HG03378 (cell line): ENCODE data around the gene CDH12.
"Not testable (repeated sequence)": the region's sequence is repeated elsewhere in the genome, so short reads cannot be mapped to it uniquely, and the experiment has no call there.

Source experiments
- ATAC-seq: cut with Tn5 transposase; IDR thresholded peaks from one replicate; pipeline ENCODE4 v1.9.1; 2021; ENCODE audit warnings: mild to moderate bottlenecking, moderate library complexity; ENCODE audit not compliant: unreplicated experiment

CDH12 gene

GRCh38 chr5:22169226-22169625, 683.9 kb downstream of the CDH12 start:
- not testable (repeated sequence) for ATAC-seq

- ATAC-seq: not testable (repeated sequence)
These were observed 684.4 kb downstream of the CDH12 start for GRCh38 chr5:22168704-22169103.

- ATAC-seq: not testable (repeated sequence)
These were observed 687.2 kb downstream of the CDH12 start for GRCh38 chr5:22165931-22166330.

DNA sequence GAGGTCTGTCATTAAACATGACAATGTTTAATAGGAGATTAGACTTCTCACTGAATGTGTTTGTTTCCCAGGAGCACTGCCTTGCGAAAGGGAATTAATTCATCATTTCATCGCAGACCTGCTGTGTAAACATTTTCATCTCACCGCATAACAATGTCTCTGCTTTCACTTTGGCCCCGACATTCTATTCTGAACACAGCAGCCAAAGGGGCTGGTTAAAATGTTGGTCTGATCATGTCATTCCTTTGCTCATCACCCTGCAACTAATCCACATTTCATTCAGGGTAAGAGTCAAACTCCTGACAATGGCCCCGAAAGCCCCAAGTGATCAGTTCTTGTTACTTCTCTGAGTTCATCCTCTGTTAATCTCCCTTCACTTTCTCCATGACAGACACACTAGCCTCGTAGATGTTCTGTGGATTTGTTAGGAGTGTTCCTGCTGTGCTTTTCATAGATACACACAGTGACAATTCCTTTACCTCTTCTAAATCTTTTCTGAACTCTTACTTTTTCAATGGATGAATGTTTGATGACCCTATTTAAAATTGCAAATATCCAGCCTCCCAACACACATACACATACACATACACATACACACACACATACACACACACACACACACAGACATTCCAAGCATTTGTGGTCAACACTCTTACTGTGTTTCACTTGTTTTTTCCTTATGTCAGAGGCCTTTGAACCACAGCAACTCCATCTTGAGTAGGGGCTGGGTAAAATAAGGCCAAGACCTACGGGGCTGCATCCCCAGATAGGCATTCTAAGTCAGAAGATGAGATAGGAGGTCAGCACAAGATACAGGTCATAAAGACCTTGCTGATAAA, 688.0 kb downstream of the CDH12 start:
- not testable (repeated sequence) for ATAC-seq

- not testable (repeated sequence) for ATAC-seq
These were observed 696.2 kb downstream of the CDH12 start for GRCh38 chr5:22156953-22157352.

- ATAC-seq: not testable (repeated sequence)
These were observed 698.4 kb downstream of the CDH12 start for GRCh38 chr5:22154779-22155178.

DNA sequence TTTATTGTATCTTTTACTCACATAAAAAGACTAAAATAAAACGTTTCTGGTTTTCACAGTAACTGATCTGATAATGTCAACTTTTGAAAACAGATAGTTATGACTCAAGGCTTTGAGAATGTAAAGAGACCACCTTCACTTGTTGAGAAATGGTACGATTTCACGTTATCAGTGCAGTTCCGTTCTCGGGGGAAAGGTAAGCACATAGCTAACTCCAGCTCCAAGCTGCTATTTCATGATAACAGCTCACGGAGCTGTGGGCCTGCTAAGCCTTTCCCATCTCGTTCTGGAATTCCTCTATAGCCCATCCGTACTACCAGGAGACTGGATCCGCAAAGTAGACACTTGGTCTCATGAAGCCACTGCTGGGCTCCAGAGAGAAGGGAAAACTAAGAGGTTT, 701.3 kb downstream of the CDH12 start:
- ATAC-seq: not testable (repeated sequence)

DNA sequence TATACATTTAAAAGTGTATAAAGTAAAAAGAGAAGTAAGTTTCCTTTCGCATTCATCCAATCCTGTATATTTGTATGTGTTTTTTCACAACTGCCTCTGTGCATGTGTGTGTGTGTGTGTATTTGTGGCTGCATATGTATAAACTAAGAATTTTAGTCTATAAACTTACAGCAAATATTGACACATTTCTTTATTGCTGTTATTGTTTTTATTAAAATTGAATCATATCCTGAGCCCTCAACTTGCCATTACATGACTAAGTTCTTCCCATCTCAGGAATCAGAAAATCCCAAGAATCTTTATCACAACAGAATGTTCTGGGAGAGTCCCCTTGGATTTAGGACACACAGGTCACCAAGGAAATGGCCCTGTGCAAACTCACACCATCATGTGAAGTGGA, 712.7 kb downstream of the CDH12 start:
- ATAC-seq: not testable (repeated sequence)

DNA sequence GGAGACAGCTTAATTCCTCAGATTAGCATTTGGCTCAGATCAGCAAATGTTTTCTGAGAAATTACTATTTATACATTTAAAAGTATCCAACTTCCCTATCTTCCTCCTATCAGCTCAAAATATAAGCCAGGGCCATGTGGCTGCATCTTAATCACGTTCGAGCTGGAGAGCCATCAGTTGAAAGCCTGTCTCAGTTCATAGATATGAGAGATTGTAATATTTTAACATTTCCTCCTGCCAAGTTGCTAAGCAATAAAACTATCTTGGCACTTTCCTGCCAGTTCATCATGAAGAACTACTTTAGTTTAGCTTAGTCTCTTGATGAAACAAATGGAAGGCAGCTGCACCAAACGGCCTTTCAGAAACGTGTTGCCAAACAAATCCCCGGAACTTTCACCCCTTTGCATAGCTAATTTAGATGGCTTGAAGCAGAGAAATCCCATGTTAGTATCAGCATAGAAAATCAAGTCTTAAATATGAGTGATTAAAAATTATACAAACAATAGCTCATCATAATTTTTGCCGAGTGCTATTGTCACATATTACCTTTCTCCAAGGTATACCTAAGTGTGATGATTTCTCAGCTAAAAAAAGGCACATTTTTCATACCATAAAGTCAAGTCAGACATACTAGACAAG, 713.4 kb downstream of the CDH12 start:
- ATAC-seq: not testable (repeated sequence)

DNA sequence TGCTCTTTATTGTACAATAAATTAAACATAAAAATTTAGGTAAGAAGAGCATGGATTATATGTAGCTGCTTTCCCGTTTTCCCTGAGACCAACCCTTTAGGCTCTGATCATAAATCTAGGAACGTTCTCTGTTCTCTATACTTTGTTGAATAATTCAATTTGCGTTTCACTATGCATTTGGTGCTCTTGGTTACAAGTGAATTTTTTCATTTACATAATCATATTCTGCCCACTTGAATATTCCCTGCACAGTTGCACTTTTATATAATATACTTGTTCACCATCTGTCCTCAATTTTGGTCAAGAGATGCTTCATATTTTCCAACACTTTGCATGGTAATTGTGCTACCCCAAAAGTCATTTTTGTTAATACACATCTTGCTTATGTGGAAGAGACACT, 741.8 kb downstream of the CDH12 start:
- ATAC-seq: no peak

DNA sequence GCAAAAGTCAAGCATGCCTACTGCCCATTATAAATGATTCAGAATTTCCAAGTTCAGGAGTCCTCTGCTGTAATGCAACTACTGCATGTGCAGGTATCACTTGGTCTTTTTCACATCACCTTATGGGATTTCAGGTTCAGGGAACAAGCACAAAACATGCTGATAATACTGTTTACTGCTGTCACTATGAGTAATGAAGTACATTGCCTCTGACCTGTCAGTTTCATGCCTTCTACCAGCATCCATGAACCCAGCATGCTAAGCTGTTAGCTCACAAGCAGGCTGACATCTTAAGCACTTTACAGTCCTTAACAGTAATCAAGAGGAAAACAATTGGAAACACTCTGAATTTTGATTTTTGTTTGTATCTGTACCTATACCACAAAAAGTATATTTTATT, 743.8 kb downstream of the CDH12 start:
- no peak for ATAC-seq

- ATAC-seq: no peak
These were observed 744.6 kb downstream of the CDH12 start for GRCh38 chr5:22108545-22108944.

GRCh38 chr5:22102823-22103359, 750.3 kb downstream of the CDH12 start:
- ATAC-seq: no peak

DNA sequence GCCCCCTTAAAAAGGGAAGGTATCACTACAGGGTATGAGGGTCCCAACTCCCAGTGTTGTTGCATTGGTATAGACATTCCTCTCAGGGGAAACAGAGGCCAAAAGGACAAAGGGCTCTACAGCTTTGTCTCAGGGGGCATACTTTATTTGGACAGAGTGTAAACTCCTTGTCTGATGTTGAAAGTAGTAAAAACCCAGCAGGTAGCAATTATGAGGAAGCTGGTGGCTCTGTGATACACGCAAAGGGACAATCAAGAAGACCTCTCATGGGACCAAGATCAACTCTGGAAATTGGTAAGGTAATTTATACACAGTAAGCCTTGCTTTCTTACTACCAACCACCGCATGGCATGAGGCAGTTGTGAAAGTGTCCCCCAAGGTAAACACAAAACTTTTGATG, 764.6 kb downstream of the CDH12 start:
- no peak for ATAC-seq

- no peak for ATAC-seq
These were observed 773.6 kb downstream of the CDH12 start for GRCh38 chr5:22079566-22079965.

- ATAC-seq: no peak
These were observed 774.1 kb downstream of the CDH12 start for GRCh38 chr5:22079002-22079401.

DNA sequence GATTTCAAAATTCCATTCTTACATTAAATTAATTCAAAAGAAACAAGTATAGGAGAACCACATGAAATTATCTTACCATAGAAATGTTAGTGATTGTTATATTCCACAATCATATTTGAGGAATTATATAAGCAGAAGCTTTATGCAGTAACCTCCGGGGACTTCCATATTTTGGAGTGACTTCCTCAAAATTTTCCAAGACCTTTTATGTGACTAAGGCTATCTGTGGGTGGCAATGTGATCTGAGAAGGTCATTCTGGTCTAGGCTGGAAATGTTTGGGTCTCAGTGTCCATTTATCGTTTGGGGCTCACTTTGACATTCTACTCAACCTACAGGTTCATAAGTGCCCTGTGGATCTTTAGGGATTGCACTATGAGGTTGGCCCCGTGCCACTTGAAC, 776.6 kb downstream of the CDH12 start:
- no peak for ATAC-seq

DNA sequence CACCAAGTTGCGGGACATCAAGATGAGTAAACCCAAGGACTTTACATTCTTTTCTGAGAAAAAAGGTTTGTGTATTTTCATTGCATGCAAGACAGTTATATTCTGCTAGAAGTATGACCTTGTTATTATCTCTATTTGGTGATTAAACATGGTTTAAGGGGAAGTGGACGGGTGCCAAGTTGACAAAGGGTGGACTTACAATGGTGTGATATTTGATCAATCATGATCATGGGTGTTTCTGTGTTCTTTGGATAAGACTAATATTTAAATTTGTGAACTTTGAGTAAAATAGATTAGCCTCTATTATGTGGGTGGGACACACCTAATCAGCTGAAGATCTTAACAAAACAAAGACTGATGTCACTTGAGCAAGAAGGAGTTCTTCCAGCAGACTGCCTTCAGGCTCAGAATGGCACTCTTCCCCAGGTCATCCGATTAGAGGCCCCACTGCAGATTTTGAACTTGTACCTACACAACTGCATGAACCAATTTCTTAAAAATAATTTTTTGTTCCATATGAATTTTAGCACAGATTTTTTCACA, 782.9 kb downstream of the CDH12 start:
- no peak for ATAC-seq

DNA sequence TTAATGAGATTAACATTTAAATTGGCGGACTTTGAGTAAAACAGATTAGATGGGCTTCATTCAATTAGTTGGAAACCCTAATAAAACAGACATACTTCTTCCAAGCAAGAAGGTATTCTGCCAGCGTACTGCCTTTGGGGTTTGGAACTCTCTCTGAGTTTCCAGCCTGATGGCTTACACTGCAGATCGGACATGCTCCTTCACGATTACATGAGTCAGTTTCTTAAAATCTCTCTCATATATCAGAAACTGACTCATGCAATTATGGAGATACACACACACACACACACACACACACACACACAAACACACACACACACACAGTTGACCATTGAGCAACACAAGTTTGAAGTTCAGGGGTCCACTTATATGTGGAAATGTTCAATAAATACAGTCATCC, 789.4 kb downstream of the CDH12 start:
- ATAC-seq: no peak

DNA sequence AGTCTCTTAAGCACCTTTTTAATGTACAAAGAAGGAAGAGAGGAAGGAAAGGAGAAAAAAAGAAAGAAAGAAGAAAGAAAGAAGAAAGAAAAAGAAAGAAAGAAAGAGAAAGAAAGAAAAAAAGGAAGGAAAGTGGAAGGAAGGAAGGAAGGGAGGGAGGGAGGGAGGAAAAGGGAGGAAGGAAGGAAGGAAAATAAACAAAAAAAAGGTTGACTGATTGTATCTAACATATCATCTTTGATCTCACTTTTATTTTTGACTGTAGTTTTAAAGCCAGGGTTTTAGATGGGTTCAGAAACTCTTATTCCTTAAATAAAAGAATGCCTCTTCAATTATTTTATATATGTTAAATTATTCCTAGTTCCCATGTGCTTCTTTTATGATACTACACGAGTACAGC, 794.5 kb downstream of the CDH12 start:
- no peak for ATAC-seq

DNA sequence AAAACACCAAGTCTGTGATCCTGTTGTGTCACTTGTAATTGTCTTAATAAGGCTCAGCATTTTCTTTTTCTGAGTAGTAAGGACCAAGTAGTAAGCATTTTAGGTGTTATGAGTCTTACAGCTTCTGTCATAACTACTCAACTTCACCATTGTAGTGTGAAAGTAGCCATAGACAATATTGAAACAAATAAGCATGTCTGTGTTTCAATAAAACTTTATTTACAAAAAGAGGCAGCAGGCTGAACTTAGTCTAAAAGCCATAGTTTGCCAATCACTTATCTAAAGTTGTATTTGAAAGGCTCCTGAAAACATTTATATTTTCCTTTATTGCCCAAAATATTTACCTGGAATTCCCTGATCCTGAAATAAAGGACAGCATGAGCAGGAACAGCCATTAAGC, 796.1 kb downstream of the CDH12 start:
- ATAC-seq: no peak

DNA sequence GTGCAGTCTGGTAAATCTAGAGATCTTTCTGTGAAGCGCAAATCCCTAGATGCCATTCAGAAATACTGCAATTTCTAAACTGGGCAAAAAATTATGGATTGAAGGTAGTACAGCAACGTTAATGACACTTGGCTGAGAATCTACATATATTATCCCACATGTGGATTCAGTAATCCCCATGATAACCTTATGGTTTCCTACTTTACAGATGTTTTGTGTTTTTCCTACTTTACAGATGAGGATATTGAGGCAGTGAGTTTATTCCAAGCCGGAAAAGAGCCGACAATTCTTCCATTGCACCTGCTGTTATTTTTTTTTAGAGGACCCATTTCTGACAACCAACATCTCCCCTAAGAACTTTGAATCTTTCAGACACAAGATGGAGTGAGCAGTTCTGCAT, 796.5 kb downstream of the CDH12 start:
- no peak for ATAC-seq
